ENCODE measurements around the gene ALDH1L2.

ALDH1L2 gene

DNA sequence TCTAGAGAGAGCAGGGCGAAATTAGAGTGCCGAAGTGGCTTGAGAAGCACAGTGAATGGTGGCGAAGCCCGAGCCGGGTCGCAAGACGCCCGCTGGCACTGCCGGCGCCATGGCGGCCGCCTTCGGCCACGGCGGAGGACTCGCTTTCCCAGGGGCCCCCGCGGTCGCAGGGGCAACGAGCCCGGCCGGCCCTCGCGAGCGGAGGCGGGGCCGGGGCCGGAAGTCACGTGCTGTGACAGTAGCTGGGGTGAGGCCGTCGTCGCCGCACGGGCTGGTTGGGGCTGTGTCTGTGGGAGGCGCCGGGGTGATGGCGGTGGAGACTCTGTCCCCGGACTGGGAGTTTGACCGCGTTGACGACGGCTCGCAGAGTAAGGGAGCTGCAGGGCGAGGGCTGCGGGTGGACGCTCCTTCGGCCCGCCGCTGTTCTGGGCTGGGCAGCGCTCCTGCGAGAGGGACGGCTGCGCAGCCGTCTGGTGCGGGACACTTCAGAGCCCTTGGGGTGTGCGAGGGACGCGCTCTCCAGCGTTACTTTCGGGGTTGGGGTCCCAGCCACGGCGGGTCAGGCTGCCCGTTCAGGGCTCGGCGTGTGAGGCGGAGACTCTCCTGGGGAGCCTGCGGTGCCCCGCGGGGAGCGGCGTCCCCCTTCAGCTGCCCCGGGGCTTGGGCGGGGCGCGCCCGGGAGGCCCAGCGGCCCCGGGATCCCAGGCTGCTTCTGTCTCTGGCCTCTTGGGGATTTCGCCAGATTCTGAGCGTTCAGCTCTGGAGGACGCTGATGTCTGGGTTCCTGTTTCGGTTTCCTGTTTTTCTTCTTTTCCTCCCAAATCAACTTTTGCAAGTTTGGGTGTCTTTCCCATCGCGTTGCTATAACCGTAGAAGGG, 23.5 kb upstream of the ALDH1L2 start, which contains the start of gene WASHC4:
Gene WASHC4 (plus strand): TSS at position 238 of the 878 bp plus-strand sequence. CDS start 70 bp downstream, at position 308.
- ChIA-PET CTCF (interaction anchor here (0.8 to 0.9 kb wide), 2 partner anchors 170 to 317 kb away, joined by 3 to 9 read pairs; no protein-coding TSS in a partner anchor), POLR2A (interaction anchor here (0.7 to 1.5 kb wide), 9 partner anchors 8 to 104 kb away, joined by 3 to 7 read pairs (median 3); no protein-coding TSS in a partner anchor)
- no peak for TF ChIP-seq CTBP1 (IDR thresholded peaks at IDR 0.05; ENCODE audit: borderline replicate concordance)
- peak; percentile 13; the same call in 1 of the 2 replicates for TF ChIP-seq ELF4 (IDR thresholded peaks at IDR 0.05)
- TF ChIP-seq L3MBTL2 (conservative IDR thresholded peaks at IDR 0.05), result peak; percentile 61; the same call in 1 of the 2 replicates
- no peak for TF ChIP-seq HDGF (IDR thresholded peaks at IDR 0.05; ENCODE audit: borderline replicate concordance)
- peak; percentile 96 for DNase-seq (ENCODE audit: extremely low spot score)

DNA sequence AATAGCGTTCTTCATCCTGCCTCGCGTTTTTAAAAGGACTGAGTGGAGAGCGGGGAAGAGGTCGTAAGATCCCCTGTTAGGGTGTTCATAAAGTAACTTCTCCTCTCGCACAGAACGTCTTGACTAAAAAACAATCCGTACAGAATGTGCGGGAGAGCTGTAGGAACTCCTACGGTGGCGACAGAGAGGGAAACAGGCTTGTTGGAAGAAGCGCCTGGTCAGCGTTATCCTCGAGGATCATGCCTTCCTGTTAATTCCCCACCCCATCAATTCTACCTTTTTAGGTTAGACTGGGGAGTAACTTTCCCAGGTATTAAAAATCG, 22.9 kb upstream of the ALDH1L2 start:
- no peak for DNase-seq (ENCODE audit: extremely low spot score)
- POLR2A ChIA-PET, result interaction anchor here (1.0 to 1.5 kb wide), 6 partner anchors 9 to 104 kb away, joined by 3 to 7 read pairs (median 4); no protein-coding TSS in a partner anchor
- CTCF ChIA-PET, result interaction anchor here (0.9 kb wide), 1 partner anchor 169 kb away, joined by 9 read pairs; no protein-coding TSS in a partner anchor
- peak; percentile 82 for TF ChIP-seq L3MBTL2 (conservative IDR thresholded peaks at IDR 0.05)
- TF ChIP-seq NFRKB (IDR thresholded peaks at IDR 0.05), result 0 out of 2 replicates have a peak, but pooled peaks have one; percentile 69
- TF ChIP-seq LEF1 (IDR thresholded peaks at IDR 0.05; ENCODE audit: borderline replicate concordance), result no peak

DNA sequence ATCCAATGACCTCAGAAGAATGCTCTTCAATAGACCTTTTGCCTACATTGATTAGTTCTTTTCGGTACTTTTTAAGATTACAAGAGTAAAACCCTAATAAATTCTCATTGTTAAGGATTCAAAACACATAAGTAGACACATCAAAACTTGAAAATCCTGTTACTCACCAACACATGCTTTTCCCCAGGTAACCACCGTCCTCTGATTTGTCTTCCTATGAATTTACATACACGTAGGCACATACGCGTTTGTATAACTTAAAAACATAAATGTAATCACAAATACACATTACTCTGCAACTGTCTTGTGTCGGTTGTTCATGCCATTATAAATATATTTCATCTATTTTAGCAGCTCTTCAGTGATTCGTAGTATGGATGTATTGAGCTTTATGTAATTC, 22.4 kb upstream of the ALDH1L2 start:
- no peak for TF ChIP-seq SUZ12 (IDR thresholded peaks at IDR 0.05)
- no peak for TF ChIP-seq PKNOX1 (IDR thresholded peaks at IDR 0.05)
- no peak for TF ChIP-seq CTBP1 (IDR thresholded peaks at IDR 0.05; ENCODE audit: borderline replicate concordance)
- TF ChIP-seq TARDBP (IDR thresholded peaks at IDR 0.05), result no peak
- TF ChIP-seq BHLHE40 (IDR thresholded peaks at IDR 0.05; ENCODE audit: borderline replicate concordance), result no peak
- no peak for TF ChIP-seq ELF4 (IDR thresholded peaks at IDR 0.05)
- TF ChIP-seq SP1 (IDR thresholded peaks at IDR 0.05), result no peak
- no peak for TF ChIP-seq ARNT (IDR thresholded peaks at IDR 0.05)
- no peak for TF ChIP-seq NFRKB (IDR thresholded peaks at IDR 0.05)
- TF ChIP-seq FOXM1 (IDR thresholded peaks at IDR 0.05; ENCODE audit: borderline replicate concordance), result no peak
- TF ChIP-seq HDGF (IDR thresholded peaks at IDR 0.05; ENCODE audit: borderline replicate concordance), result no peak
- TF ChIP-seq FOXA1 (IDR thresholded peaks at IDR 0.05), result no peak
- no peak for TF ChIP-seq FOXK2 (IDR thresholded peaks at IDR 0.05)
- TF ChIP-seq L3MBTL2 (conservative IDR thresholded peaks at IDR 0.05), result no peak
- TF ChIP-seq ZNF384 (IDR thresholded peaks at IDR 0.05), result no peak
- TF ChIP-seq LEF1 (IDR thresholded peaks at IDR 0.05; ENCODE audit: borderline replicate concordance), result no peak
- no peak for DNase-seq (ENCODE audit: extremely low spot score)
- ChIA-PET CTCF (no interaction called here), POLR2A (interaction anchor here (1.0 to 1.1 kb wide), 2 partner anchors 21 to 28 kb away, joined by 3 to 4 read pairs; no protein-coding TSS in a partner anchor)

- TF ChIP-seq LEF1 (IDR thresholded peaks at IDR 0.05; ENCODE audit: borderline replicate concordance) (no peak), HDGF (IDR thresholded peaks at IDR 0.05; ENCODE audit: borderline replicate concordance) (no peak), L3MBTL2 (conservative IDR thresholded peaks at IDR 0.05) (no peak), SUZ12 (IDR thresholded peaks at IDR 0.05) (no peak), FOXK2 (IDR thresholded peaks at IDR 0.05) (no peak), ZNF384 (IDR thresholded peaks at IDR 0.05) (no peak), SP1 (IDR thresholded peaks at IDR 0.05) (no peak), FOXM1 (IDR thresholded peaks at IDR 0.05; ENCODE audit: borderline replicate concordance) (no peak), BHLHE40 (IDR thresholded peaks at IDR 0.05; ENCODE audit: borderline replicate concordance) (no peak), ARNT (IDR thresholded peaks at IDR 0.05) (no peak), CTBP1 (IDR thresholded peaks at IDR 0.05; ENCODE audit: borderline replicate concordance) (no peak), FOXA1 (IDR thresholded peaks at IDR 0.05) (no peak), PKNOX1 (IDR thresholded peaks at IDR 0.05) (no peak), TARDBP (IDR thresholded peaks at IDR 0.05) (no peak), NFRKB (IDR thresholded peaks at IDR 0.05) (no peak), ELF4 (IDR thresholded peaks at IDR 0.05) (no peak)
- ChIA-PET CTCF (no interaction called here), POLR2A (no interaction called here)
- DNase-seq (ENCODE audit: extremely low spot score), result no peak
These were observed 20.5 kb upstream of the ALDH1L2 start for GRCh38 chr12:105104762-105105161.

GRCh38 chr12:105102673-105103072, 18.4 kb upstream of the ALDH1L2 start:
- TF ChIP-seq FOXA1 (IDR thresholded peaks at IDR 0.05) (no peak), SP1 (IDR thresholded peaks at IDR 0.05) (no peak), HDGF (IDR thresholded peaks at IDR 0.05; ENCODE audit: borderline replicate concordance) (no peak), ELF4 (IDR thresholded peaks at IDR 0.05) (no peak), TARDBP (IDR thresholded peaks at IDR 0.05) (no peak)
- CTCF ChIA-PET, result no interaction called here
- no peak for DNase-seq (ENCODE audit: extremely low spot score)
- POLR2A ChIA-PET, result no interaction called here

GRCh38 chr12:105100998-105101397, 16.7 kb upstream of the ALDH1L2 start:
- no peak for DNase-seq (ENCODE audit: extremely low spot score)
- TF ChIP-seq TARDBP (IDR thresholded peaks at IDR 0.05), result no peak
- no peak for TF ChIP-seq PKNOX1 (IDR thresholded peaks at IDR 0.05)
- TF ChIP-seq SP1 (IDR thresholded peaks at IDR 0.05), result no peak
- no peak for TF ChIP-seq L3MBTL2 (conservative IDR thresholded peaks at IDR 0.05)
- no peak for TF ChIP-seq FOXA1 (IDR thresholded peaks at IDR 0.05)
- no peak for TF ChIP-seq BHLHE40 (IDR thresholded peaks at IDR 0.05; ENCODE audit: borderline replicate concordance)
- TF ChIP-seq FOXM1 (IDR thresholded peaks at IDR 0.05; ENCODE audit: borderline replicate concordance), result no peak
- ChIA-PET POLR2A (no interaction called here), CTCF (no interaction called here)

Measured in HEK293T (cell line).